GM12873 (cell line): ENCODE data around the gene HNRNPM.

Source experiments
- CTCF ChIP-seq: IDR thresholded peaks from 2 replicates; pipeline ENCODE4 v1.5.1; 2012; ENCODE audit warnings: low read depth, mild to moderate bottlenecking, moderate library complexity, low read length, control low read depth; ENCODE audit not compliant: insufficient read depth; ENCODE audit errors: missing control alignments

HNRNPM gene

GRCh38 chr19:8399681-8400188, 45.0 kb upstream of the HNRNPM start:
- TF ChIP-seq CTCF, result no peak

GRCh38 chr19:8401981-8402411, 42.8 kb upstream of the HNRNPM start:
- no peak for TF ChIP-seq CTCF

GRCh38 chr19:8403098-8403819, 41.5 kb upstream of the HNRNPM start:
- TF ChIP-seq CTCF, result no peak

- no peak for TF ChIP-seq CTCF
Observed at GRCh38 chr19:8403820-8404109, 41.0 kb upstream of the HNRNPM start.

- TF ChIP-seq CTCF, result no peak
Observed at GRCh38 chr19:8404391-8405151, 40.2 kb upstream of the HNRNPM start.

- TF ChIP-seq CTCF, result peak; percentile 61
Observed at GRCh38 chr19:8412783-8413628, 31.8 kb upstream of the HNRNPM start, which contains the start of gene MARCHF2. MARCHF2 (plus strand) TSS chr19:8413305; CDS start chr19:8421841, 8,536 bp downstream.

GRCh38 chr19:8413629-8413995, 31.2 kb upstream of the HNRNPM start:
- no peak for TF ChIP-seq CTCF
